ENCODE results near the gene SLC10A7.

GRCh38 chr4:146245850-146246249 is 275.9 kb downstream of the SLC10A7 start:
- TF ChIP-seq POLR2AphosphoS5 (IDR thresholded peaks at IDR 0.05) (no peak), CTCF (IDR thresholded peaks at IDR 0.05) (no peak)
